ENCODE measurements around the gene PCK1.
A peak's percentile ranks its signal among the peaks of the same experiment; 100 is the strongest.

PCK1 gene

GRCh38 chr20:57598060-57598459 is 37.1 kb downstream of the PCK1 start:
- H3K4me3 Mint-ChIP-seq: no peak overlapping the region
- TF ChIP-seq CTCF (IDR thresholded peaks at IDR 0.05; ENCODE audit: unreplicated experiment in 3 of 3): no peak
- H3K4me1 Mint-ChIP-seq: peaks cover 31% of the 10 kb centered on the region
- H3K36me3 Mint-ChIP-seq (ENCODE audit: low read depth): no peaks in the 10 kb centered on the region
- H3K9me3 Mint-ChIP-seq: no peaks in the 10 kb centered on the region
- H3K27me3 Mint-ChIP-seq (ENCODE audit: low read depth): peaks cover 15% of the 10 kb centered on the region
- H3K27ac Mint-ChIP-seq: peak overlapping the region in 2 of 3 experiments; percentile 29 to 53

- H3K4me3 Mint-ChIP-seq: no peak overlapping the region
- H3K27ac Mint-ChIP-seq: no peak overlapping the region
- H3K9me3 Mint-ChIP-seq: no peaks in the 10 kb centered on the region
- H3K36me3 Mint-ChIP-seq (ENCODE audit: low read depth): no peaks in the 10 kb centered on the region
- peaks cover 13% of the 10 kb centered on the region for H3K27me3 Mint-ChIP-seq (ENCODE audit: low read depth)
- no peak for TF ChIP-seq CTCF (IDR thresholded peaks at IDR 0.05; ENCODE audit: unreplicated experiment in 3 of 3)
- H3K4me1 Mint-ChIP-seq: peaks cover 28% of the 10 kb centered on the region
Measured at GRCh38 chr20:57598491-57598890, 37.6 kb downstream of the PCK1 start.

GRCh38 chr20:57600320-57601210 is 39.7 kb downstream of the PCK1 start:
- no peaks in the 10 kb centered on the region for H3K9me3 Mint-ChIP-seq
- no peaks in the 10 kb centered on the region for H3K36me3 Mint-ChIP-seq (ENCODE audit: low read depth)
- TF ChIP-seq CTCF (IDR thresholded peaks at IDR 0.05; ENCODE audit: unreplicated experiment in 3 of 3): no peak
- H3K4me3 Mint-ChIP-seq: no peak overlapping the region
- H3K27me3 Mint-ChIP-seq (ENCODE audit: low read depth): peaks cover 14% of the 10 kb centered on the region
- peak overlapping the region; percentile 55 to 87 (median 82) for H3K27ac Mint-ChIP-seq
- H3K4me1 Mint-ChIP-seq: peaks cover 21% of the 10 kb centered on the region

GRCh38 chr20:57601211-57601570 is 40.3 kb downstream of the PCK1 start:
- Mint-ChIP-seq H3K27me3 (ENCODE audit: low read depth) (peaks cover 14% of the 10 kb centered on the region), H3K36me3 (ENCODE audit: low read depth) (no peaks in the 10 kb centered on the region), H3K4me1 (peaks cover 21% of the 10 kb centered on the region), H3K4me3 (no peak overlapping the region), H3K9me3 (no peaks in the 10 kb centered on the region), H3K27ac (peak overlapping the region in 1 of 3 experiments; percentile 87)
- TF ChIP-seq CTCF (IDR thresholded peaks at IDR 0.05; ENCODE audit: unreplicated experiment in 3 of 3): no peak

- TF ChIP-seq CTCF (IDR thresholded peaks at IDR 0.05; ENCODE audit: unreplicated experiment in 3 of 3): no peak
- Mint-ChIP-seq H3K4me3 (no peak overlapping the region), H3K36me3 (ENCODE audit: low read depth) (no peaks in the 10 kb centered on the region), H3K4me1 (peaks cover 21% of the 10 kb centered on the region), H3K9me3 (no peaks in the 10 kb centered on the region), H3K27me3 (ENCODE audit: low read depth) (peaks cover 14% of the 10 kb centered on the region), H3K27ac (no peak overlapping the region)
Measured at GRCh38 chr20:57601737-57602136, 40.8 kb downstream of the PCK1 start.

GRCh38 chr20:57603120-57603519 is 42.2 kb downstream of the PCK1 start:
- no peak for TF ChIP-seq CTCF (IDR thresholded peaks at IDR 0.05; ENCODE audit: unreplicated experiment in 3 of 3)
- Mint-ChIP-seq H3K27ac (no peak overlapping the region), H3K4me1 (peaks cover 15% of the 10 kb centered on the region), H3K36me3 (ENCODE audit: low read depth) (no peaks in the 10 kb centered on the region), H3K4me3 (no peak overlapping the region), H3K27me3 (ENCODE audit: low read depth) (peaks cover 9% of the 10 kb centered on the region), H3K9me3 (no peaks in the 10 kb centered on the region)

All from nephron (organoid).